Choroid plexus epithelial cell (primary cell): Measurements from ENCODE around the gene FAM20C.
"Not testable (repeated sequence)": the region's sequence is repeated elsewhere in the genome, so short reads cannot be mapped to it uniquely, and the experiment has no call there.

ENCODE experiments used
- DNase-seq: peaks from one replicate; pipeline ENCODE4 v3.0.0-alpha.2; 2010; ENCODE audit warnings: low read depth
- H3K4me3 ChIP-seq: 2 replicates; pipeline ENCODE4 v1.5.1; 2011; ENCODE audit warnings: low read depth, mild to moderate bottlenecking, control low read depth, low read length, moderate library complexity
- TF ChIP-seq, protein P1 (sequence below): conservative IDR thresholded peaks from 2 replicates; pipeline ENCODE4 v1.5.1; 2011; ENCODE audit warnings: low read depth, mild to moderate bottlenecking, control low read depth, inconsistent platforms, low read length, moderate library complexity

FAM20C gene

DNA sequence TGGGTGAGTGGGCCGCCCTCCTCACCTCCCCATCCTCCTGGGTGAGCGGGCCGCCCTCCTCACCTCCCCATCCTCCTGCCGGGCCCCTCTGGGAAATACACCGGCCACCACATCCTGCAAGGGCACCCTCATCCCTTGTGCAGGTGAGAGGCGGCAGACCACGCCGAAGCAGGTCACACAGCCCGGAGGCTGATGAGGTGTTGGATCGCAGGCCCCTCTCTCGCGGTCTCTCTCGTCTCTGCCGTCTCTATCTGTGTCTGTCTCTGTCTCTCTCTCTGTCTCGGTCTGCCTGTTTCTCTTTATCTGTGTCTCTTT, 66.8 kb downstream of the FAM20C start:
- H3K4me3 ChIP-seq = no peak overlapping the region
- TF ChIP-seq, protein P1, sequence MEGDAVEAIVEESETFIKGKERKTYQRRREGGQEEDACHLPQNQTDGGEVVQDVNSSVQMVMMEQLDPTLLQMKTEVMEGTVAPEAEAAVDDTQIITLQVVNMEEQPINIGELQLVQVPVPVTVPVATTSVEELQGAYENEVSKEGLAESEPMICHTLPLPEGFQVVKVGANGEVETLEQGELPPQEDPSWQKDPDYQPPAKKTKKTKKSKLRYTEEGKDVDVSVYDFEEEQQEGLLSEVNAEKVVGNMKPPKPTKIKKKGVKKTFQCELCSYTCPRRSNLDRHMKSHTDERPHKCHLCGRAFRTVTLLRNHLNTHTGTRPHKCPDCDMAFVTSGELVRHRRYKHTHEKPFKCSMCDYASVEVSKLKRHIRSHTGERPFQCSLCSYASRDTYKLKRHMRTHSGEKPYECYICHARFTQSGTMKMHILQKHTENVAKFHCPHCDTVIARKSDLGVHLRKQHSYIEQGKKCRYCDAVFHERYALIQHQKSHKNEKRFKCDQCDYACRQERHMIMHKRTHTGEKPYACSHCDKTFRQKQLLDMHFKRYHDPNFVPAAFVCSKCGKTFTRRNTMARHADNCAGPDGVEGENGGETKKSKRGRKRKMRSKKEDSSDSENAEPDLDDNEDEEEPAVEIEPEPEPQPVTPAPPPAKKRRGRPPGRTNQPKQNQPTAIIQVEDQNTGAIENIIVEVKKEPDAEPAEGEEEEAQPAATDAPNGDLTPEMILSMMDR = no peak

DNA sequence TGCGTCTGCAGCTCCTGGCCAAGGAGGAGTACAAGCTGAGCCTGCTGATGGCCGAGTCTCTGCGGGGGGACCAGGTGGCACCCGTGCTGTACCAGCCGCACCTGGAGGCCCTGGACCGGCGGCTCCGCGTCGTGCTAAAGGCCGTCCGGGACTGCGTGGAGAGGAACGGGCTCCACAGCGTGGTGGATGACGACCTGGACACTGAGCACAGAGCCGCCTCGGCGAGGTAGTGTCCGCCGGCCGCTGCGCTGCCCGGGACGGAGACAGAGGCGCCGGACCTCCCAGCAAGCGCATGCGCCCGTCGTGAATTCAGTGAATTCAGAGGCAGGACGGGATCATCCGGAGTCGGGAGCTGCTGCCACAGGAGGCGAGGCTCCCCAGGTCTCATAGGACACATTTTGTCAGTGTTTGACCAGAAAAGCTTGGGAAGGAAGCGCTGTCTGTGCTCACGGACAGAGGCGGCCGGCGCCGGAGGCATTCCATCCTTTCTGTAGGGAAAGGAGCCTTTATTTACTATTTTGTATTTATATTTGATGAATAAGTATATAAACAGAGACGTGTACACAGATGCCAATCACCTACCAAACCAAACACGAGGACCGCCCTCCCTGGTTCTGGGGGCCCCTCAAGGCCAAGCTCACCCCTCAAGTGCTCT, 67.5 kb downstream of the FAM20C start:
- TF ChIP-seq, protein P1 = no peak
- no peak overlapping the region for H3K4me3 ChIP-seq
- no peak for DNase-seq

More for the DNA sequence above, 66.8 kb downstream of the FAM20C start:
- DNase-seq = no peak

DNA sequence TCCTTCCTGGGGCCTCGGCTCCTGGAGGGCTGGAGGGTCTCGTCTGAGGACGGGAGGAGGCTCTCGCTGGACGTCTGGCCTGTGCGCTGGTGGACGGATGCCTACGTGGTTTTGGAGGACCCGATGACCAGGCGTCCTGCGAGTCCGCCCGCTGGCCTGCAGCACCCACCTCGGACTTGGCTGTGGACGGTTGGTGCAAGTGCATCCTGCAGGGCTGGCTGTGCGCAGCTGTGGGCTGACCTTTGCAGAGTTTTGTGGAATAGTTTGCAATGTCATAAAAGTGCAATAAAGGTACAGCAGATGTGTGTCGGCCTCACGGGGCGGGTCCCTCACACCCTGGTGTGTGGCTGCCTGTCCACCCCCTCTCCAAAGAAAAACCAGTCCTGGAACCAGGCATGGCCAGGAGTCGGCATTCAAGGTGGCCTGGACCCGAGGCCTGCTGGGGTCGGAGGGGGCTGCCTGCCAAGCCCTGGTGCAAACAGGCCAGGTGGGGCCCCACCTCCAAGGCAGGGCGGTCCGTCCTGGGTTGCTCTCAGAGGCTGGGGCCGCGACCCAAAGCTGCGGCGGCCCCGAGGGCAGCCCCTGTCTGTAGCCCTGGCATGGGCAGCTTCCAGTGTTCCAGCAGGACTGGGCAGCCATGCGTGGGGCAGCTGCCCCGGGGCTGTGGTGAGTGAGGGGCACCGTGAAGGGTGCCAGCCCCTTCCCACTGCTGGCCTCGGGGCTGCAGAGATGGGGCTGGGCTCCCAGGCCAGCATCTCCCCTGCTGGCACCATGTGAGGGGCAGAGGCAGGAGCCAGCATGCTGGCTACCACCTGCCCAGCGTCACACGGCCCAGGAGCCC, 68.3 kb downstream of the FAM20C start:
- TF ChIP-seq, protein P1 = no peak
- no peak for DNase-seq
- no peak overlapping the region for H3K4me3 ChIP-seq

DNA sequence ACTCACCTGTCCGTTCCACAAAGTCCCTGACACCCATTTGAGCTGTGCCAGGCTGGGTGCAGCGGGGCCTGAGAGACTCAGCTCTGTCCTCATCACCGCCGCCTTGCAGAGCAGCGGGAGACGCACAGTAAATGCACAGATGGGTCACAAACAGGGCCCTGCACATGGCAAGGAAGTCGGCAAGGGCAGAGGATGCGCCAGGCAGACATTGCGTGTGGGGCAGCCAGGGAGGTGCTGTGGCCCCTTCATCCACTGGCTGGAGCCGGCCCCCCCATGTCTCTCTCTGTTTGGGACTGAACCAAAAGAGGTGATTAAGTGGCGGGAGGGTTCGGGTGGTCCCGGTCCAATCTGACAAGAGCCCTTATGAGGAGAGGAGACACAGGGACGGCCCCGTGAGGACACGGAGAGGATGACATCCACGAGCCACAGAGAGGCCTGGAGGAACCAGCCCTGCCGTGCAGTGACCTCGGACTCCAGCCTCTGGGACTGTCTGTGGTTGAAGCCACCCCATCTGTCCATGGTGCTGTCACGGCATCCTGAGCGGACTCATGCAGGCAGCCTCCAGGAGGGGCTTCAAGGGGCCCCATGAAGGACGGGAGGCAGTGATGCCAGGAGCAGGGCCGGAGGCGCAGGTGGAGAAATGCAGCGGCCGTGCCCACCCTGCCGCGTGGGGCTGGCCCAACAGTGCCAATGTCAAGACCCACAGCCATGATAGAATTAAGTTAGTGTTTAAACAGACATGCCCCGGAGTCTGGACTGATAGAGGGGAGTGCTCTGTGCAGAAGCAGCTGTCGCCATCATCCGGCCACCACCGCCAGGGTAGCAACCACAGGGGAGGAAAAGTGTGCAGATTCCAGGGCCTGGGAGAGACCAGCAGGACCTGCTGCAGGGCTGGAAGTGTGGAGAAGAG, 69.2 kb downstream of the FAM20C start:
- no peak for DNase-seq
- TF ChIP-seq, protein P1 = no peak

DNA sequence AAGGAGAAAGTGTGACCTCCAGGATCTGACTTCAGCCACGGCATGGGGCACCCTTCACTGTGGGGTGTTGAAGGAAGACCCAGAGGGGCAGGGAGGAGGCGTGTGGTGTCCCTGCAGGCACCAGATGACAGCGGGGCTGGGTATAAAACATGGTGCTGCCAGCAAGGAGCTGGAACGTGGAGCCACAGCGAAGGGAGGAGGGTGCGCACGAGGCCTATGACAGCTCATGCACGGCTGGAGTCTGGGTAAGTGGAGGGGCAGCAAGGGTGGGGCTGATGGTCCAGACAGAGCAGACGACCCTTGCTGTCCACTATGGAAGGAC, 69.8 kb downstream of the FAM20C start:
- H3K4me3 ChIP-seq = no peak overlapping the region
- no peak for DNase-seq
- TF ChIP-seq, protein P1 = no peak

More for the DNA sequence above, 69.2 kb downstream of the FAM20C start:
- H3K4me3 ChIP-seq = no peak overlapping the region

DNA sequence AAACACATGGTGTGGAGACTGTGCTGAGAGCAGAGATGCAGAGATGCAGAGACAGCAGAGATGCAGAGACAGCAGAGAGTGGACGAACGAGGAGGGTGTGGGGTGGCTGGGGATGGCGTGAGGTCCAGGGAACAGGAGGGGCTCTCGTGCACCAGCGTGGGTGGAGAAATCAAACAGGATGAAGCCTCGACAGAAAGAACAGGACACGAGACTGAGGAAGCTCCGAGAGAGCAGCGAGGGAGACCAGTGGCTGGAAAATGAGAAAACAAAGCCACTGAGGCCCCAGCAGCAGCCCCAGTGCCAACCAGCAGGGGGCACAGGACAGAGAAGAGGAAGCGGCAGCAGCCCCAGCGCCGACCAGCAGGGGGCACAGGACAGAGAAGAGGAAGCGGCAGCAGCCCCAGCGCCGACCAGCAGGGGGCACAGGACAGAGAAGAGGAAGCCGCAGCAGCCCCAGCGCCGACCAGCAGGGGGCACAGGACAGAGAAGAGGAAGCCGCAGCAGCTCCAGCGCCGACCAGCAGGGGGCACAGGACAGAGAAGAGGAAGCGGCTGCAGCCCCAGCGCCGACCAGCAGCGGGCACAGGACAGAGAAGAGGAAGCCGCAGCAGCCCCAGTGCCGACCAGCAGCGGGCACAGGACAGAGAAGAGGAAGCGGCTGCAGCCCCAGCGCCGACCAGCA, 70.4 kb downstream of the FAM20C start:
- H3K4me3 ChIP-seq, DNase-seq: not testable (repeated sequence)
- TF ChIP-seq, protein P1 = peak; percentile 48
